Measurements from ENCODE around the gene HNMT.

The HNMT gene

GRCh38 chr2:138007431-138007830 is 43.2 kb downstream of the HNMT start:
- FAIRE-seq: no peak
- DNase-seq (ENCODE audit: insufficient read length, low spot score): no peak

- FAIRE-seq: no peak
- no peak for DNase-seq (ENCODE audit: insufficient read length, low spot score)
Measured at GRCh38 chr2:138009622-138010021, 45.3 kb downstream of the HNMT start.

DNA sequence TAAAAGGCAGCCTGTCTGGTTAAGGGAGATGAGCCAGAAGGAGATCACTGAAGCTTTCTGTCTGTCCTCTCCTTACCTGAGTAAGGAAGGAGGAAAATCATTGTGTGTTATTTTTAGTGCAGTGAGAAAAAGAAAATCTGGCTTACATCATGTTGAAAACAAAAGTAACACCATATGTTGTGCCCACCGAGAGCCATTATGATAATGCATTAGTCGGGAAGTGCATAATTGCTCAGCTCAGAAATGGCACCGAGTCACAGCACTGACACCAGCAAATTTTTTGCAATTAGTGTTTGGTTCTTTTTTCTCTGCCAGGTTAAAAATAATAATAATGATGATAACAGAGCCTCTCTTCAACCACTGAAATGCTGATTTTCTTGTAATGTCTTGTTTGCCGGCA is 46.6 kb downstream of the HNMT start:
- no peak for DNase-seq (ENCODE audit: insufficient read length, low spot score)
- FAIRE-seq: no peak

GRCh38 chr2:138012082-138012481 is 47.8 kb downstream of the HNMT start:
- no peak for FAIRE-seq

GRCh38 chr2:138012968-138013367 is 48.7 kb downstream of the HNMT start:
- FAIRE-seq (no peak), DNase-seq (ENCODE audit: insufficient read length, low spot score) (no peak)

More at GRCh38 chr2:138012082-138012481, 47.8 kb downstream of the HNMT start:
- no peak for DNase-seq (ENCODE audit: insufficient read length, low spot score)

DNA sequence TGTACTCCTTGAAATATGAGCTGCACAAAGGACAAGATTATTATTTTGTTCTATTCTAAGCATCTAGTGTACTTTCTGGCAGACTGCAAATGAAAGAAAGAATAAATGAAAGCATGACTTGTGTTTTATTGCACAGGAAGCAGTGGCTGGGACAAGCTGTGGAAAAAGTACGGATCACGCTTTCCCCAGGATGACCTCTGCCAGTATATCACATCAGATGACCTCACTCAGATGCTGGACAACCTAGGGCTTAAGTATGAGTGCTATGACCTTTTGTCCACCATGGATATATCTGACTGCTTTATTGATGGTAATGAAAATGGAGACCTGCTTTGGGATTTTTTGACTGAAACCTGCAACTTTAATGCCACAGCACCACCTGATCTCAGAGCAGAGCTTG is 49.4 kb downstream of the HNMT start:
- DNase-seq (ENCODE audit: insufficient read length, low spot score) (no peak), FAIRE-seq (no peak)

- no peak for FAIRE-seq
- DNase-seq (ENCODE audit: insufficient read length, low spot score): no peak
Measured at GRCh38 chr2:138015494-138015893, 51.2 kb downstream of the HNMT start.

DNA sequence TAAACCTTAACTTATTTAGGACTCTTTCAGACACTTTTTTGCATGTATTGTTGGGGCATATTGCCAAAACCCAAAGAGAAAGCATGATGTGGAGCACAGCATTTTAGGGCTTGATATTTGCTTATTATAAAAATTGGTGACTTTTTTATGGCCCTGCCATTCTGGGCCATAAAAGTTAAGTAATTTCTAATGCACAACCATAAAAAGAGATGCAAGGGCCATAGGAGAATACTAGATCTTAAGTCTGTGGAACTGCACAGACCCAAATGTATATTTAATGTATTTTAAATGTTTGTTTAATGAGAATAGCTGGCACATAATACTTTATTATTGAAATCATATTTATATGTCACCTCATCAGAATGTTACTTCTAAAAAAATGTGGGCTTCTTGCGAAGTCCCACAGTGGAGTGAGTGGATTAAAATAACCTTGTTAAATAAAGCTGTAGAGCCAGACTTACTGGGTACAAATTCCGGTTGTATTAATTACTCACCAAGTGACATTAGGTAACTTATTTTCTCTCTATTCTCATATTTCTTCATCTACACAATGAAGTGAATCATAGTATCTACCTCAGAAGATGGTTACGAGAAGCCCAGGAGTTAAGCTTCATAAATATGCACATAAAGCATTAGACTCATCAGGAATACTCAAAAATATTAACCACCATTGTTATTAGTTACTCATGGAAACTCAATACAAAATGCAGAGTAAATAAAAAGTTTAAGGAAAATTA is 52.2 kb downstream of the HNMT start:
- FAIRE-seq (no peak), DNase-seq (ENCODE audit: insufficient read length, low spot score) (no peak)

DNA sequence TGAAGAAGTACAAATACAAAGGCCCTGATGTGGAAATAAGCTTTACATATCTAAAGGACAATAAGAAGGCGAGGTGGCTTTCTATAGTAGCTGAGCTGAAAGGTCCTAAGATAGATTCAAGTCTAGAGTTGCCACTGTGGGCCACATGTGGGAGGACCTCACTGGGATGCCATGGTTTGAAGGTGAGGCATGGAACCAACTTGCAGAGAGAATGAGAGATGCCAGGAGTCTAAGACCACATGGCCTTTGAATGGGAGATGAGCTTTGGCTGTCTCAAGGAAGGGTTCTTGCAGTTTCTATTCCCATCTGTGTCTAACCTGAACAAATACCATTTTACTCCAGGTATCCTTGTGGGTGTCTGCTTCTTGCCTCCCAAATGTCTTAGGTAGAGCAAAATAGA is 53.6 kb downstream of the HNMT start:
- DNase-seq (ENCODE audit: insufficient read length, low spot score) (no peak), FAIRE-seq (no peak)

GRCh38 chr2:138018866-138019688 is 54.8 kb downstream of the HNMT start:
- FAIRE-seq (no peak), DNase-seq (ENCODE audit: insufficient read length, low spot score) (no peak)

- FAIRE-seq: no peak
- DNase-seq (ENCODE audit: insufficient read length, low spot score): no peak
Measured at GRCh38 chr2:138020432-138020831, 56.2 kb downstream of the HNMT start.

DNA sequence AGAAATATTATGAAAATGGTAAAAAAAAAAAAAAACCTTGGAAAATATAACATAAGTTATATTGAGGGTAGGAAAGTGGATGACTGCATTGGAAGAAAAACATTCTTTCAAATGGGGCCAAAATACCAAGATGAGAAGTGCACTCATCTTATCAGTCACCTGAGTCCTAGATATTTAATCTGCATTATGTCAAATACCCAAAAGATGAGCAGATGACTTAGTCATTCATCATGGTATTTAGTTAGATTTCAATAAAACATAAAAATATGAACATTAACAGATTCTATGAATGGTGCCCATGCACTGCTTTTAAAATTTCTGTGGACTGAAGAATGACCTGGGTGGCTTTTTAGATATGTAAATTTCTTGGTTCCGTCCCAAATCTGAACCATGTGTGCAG is 56.9 kb downstream of the HNMT start:
- FAIRE-seq: no peak
- DNase-seq (ENCODE audit: insufficient read length, low spot score): no peak

DNA sequence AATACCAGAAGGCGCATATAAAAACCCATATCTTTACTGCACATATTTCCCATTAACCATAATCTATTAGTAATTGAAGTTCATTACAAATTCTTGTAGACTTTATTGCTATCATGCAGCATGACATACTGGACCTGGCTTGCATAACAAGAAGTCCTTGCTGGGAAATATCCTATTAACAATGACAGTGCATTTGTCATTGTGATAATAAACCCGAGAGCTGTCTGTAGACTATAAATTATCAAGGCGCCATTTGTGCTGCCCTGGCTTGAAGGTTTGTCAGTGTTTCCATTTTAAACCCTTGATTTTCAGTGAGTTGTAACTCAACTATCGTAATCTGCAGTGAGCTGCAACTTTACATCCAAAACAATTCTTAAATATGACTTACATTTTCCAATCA is 59.0 kb downstream of the HNMT start:
- no peak for DNase-seq (ENCODE audit: insufficient read length, low spot score)
- FAIRE-seq: no peak

DNA sequence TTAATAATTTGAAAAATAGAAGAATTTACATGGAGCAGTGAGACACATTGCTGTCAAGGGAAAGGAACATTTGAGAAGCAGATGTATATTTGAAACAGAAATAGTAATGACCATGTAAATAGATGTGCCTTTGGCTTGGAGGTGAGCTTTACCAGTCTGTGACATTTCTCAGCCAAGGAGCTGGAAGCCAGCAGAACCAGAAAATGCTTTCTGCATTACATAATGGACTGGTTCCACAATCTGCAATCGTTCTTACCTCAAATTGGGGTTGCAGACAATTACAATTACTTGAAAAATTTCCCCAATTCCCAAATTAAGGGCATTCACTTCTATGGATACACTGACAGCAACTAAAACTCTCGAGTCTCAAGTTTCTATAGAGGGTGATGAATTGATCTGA is 59.7 kb downstream of the HNMT start:
- DNase-seq (ENCODE audit: insufficient read length, low spot score) (no peak), FAIRE-seq (no peak)

DNA sequence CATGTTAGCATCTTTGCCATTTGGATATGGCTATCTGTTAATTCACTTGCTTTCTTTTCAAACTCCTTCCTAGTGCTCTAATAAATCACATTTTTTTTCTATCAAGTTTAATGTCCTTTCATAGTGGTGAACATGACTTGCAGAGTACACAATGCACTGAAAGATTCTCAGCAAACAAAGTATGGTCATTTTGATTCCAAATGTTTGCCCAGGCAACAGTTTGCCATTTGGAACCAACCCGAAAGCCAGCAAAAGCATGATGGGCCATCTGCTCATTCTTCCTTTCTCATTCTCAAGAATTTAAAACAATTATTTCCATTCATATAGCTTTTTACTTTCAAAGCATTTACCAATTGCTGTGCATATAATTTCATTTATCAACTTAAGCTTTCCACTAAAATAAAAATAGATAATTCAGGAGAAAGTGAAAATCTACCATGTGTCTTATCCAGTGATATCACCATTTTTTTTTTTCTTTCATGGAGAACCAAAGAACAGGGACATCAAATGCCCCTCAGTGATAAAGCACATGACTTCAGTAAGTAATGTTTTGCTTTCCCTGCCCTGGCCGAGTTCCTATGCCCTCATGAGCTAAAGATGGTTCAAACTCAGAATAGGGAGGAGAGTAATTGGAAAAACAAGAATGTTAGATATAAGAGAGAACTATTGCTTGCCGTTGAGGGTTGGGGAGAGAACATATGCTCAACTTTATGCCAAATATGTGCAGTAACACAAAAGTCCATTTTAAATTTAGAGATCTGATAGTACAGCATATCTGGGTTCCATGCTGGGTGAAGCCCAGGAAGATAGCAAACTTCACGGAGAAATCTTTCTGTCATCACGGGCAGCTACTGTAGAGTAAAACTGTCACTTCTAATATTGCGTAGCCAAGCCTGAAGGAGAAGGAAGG is 62.1 kb downstream of the HNMT start:
- no peak for FAIRE-seq
- DNase-seq (ENCODE audit: insufficient read length, low spot score): no peak

- DNase-seq (ENCODE audit: insufficient read length, low spot score): no peak
- FAIRE-seq: no peak
Measured at GRCh38 chr2:138028538-138028937, 64.3 kb downstream of the HNMT start.

DNA sequence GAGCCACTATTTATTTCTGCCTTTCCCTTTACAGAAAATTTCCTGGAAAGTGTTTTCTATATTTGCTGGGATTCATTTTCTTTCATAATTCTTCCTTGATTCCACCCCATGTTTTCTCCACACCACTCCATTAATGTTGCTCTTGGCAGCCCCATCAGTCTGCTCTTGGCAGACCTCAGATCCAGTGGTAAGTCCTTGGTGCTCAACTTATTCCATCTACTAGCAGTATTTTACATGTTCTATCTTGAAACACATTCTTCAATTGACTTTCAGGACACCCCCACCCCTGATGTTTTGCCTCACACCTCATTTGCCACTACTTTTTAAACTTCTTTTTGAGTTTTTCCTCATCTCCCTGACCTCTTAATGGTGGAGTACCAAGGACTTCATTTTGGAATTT is 65.0 kb downstream of the HNMT start:
- FAIRE-seq: no peak

GRCh38 chr2:138030459-138030858 is 66.2 kb downstream of the HNMT start:
- FAIRE-seq: no peak
- no peak for DNase-seq (ENCODE audit: insufficient read length, low spot score)

More for the DNA sequence above, 65.0 kb downstream of the HNMT start:
- DNase-seq (ENCODE audit: insufficient read length, low spot score): no peak

GRCh38 chr2:138032334-138032733 is 68.1 kb downstream of the HNMT start:
- FAIRE-seq (no peak), DNase-seq (ENCODE audit: insufficient read length, low spot score) (no peak)

GRCh38 chr2:138034536-138034935 is 70.3 kb downstream of the HNMT start:
- FAIRE-seq (no peak), DNase-seq (ENCODE audit: insufficient read length, low spot score) (no peak)

DNA sequence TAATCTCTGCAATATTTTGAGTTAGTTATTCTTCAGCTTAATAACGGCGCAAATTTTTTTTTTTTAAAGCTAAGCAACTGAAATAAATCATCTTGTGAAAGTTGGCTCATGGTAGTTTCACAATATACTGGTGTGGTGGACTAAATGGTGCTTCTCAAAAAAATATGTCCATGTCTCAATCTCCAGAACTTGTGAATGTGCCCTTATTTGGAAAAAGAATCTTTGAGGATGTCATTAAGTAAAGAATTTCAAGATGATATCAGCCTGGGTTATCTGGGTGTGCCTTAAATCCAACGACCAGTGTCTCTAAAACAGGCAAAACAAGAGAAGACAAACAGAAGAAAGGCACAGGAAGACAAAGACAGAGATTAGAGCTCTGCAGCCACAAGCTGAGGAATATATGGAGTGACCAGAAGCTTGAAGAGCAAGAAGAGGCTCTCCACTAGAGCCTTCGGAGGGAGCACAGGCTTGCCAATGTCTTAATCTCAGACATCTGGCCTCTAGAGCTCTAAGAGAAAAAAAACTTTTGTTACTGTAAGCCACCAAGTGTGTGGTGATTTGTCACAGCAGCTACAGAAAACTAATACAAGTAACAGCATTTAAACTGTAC is 71.4 kb downstream of the HNMT start:
- DNase-seq (ENCODE audit: insufficient read length, low spot score) (no peak), FAIRE-seq (no peak)

Data from GM19239 (cell line).